Esophagus squamous epithelium (tissue), 4 donors: ENCODE data around the gene COL23A1.

Experiments used
- POLR2A ChIP-seq, 4 donors: fragments of 450-650 bp; IDR thresholded peaks; one replicate each; pipeline ENCODE4 v1.6.1; 2017; ENCODE audit warnings: antibody characterized with exemption in 4 of 4, mild to moderate bottlenecking in 4 of 4, moderate library complexity in 3 of 4
- TF ChIP-seq, protein P1 (sequence below), 6 experiments: fragments of 450-650 bp in 4 of 6; fragments of 200-600 bp in 2 of 6; sonication (generic) in 2 of 6; IDR thresholded peaks; one replicate each; pipeline ENCODE4 v1.5.1; 2016 to 2019; ENCODE audit warnings: antibody characterized with exemption in 6 of 6, mild to moderate bottlenecking in 4 of 6, moderate library complexity in 4 of 6

DNA sequence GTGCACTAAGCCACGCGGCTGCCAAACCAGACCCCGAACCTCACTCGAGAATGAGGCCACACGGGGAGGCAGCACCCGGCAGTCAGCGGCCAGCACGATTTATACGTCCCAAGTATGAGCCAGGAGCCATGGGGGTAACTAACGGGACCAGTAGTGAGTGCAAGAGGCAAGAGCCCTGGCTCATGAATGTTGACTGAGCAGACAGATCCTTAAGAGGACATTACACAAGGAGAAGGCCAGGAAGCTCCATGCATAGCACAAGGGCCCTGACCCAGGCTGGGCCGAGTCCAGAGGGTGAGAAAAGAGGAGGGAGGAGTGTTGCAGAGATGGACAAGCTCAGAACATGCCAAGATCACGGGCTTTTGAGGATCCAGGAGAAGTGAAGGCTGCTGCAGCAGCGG, 299.0 kb downstream of the COL23A1 start:
- TF ChIP-seq, protein P1, sequence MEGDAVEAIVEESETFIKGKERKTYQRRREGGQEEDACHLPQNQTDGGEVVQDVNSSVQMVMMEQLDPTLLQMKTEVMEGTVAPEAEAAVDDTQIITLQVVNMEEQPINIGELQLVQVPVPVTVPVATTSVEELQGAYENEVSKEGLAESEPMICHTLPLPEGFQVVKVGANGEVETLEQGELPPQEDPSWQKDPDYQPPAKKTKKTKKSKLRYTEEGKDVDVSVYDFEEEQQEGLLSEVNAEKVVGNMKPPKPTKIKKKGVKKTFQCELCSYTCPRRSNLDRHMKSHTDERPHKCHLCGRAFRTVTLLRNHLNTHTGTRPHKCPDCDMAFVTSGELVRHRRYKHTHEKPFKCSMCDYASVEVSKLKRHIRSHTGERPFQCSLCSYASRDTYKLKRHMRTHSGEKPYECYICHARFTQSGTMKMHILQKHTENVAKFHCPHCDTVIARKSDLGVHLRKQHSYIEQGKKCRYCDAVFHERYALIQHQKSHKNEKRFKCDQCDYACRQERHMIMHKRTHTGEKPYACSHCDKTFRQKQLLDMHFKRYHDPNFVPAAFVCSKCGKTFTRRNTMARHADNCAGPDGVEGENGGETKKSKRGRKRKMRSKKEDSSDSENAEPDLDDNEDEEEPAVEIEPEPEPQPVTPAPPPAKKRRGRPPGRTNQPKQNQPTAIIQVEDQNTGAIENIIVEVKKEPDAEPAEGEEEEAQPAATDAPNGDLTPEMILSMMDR (IDR thresholded peaks at IDR 0.05): no peak
- no peak for TF ChIP-seq POLR2A (IDR thresholded peaks at IDR 0.05)
